ENCODE results near the gene B9D1. TPM values are rescaled to one million over a fixed set of nuclear protein-coding genes. Genes with fewer than 3 reads are reported as not detected.

The B9D1 gene
- polyA plus RNA-seq, 1 of the 3 experiments (the other 2 are of a cell fraction), result 81.6 TPM

DNA sequence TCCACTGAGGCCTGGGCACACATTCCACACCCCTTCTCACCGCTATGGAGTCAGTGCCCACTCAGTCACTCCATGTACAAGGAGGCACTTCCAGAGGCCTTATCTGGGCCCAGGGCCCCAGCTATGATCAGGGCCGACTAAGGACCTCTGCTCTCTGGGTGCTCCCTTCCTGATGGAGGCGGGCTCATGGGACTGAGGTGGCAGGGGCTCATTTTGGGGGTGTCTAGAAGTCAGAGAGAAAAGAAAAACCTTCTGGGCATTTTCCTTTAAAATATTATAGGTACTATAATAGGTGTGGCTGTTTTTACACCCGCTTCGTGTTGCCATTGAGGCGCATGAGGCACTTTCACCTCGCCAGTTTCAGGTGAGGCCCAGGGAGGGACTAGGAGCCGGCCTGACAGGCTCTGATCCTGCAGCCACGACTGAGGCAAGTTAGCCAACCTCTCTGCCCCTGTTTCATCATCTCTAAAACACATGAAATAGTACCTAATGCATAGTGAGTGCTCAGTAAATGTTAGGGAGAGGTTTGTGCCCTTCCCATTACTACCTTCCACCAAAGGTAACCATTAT is 14.4 kb downstream of the B9D1 start:
- Histone ChIP-seq H3K36me3 (replicated peaks in 1 of 2; ENCODE audit: control insufficient read depth in 1 of 2, insufficient read depth in 2 of 2, low read length in 1 of 2) (peaks cover 0 to 6% of the 10 kb centered on the region in 2 experiments), H3K4me3 (ENCODE audit: low read depth in 2 of 2, low read length in 1 of 2) (no peak overlapping the region), H3K9me2 (no peaks in the 10 kb centered on the region), H2AFZ (ENCODE audit: low read depth) (no peak overlapping the region), H3K9me3 (no peaks in the 10 kb centered on the region), H3F3A (replicated peaks; ENCODE audit: insufficient read depth) (peaks cover 31% of the 10 kb centered on the region), H4K20me1 (ENCODE audit: insufficient read depth) (no peaks in the 10 kb centered on the region), H3K27me3 (ENCODE audit: insufficient read depth) (no peaks in the 10 kb centered on the region), H3K9ac (no peak overlapping the region), H3K4me2 (peak overlapping the region; percentile 35; the same call in 1 of the 2 replicates), H3K27ac (ENCODE audit: low read depth in 2 of 2, low read length in 1 of 2) (peak overlapping the region in 1 of 2 experiments; percentile 90; a peak in 2 of 4 replicates), H3K4me1 (ENCODE audit: control insufficient read depth in 1 of 2, insufficient read depth in 2 of 2, low read depth in 1 of 2, low read length in 1 of 2) (peaks cover 6 to 20% of the 10 kb centered on the region in 2 experiments; a peak in 3 of 4 replicates), H3K79me2 (ENCODE audit: insufficient read depth) (no peaks in the 10 kb centered on the region)
- CTCF ChIA-PET, result no interaction called here
- TF ChIP-seq MEF2A (IDR thresholded peaks at IDR 0.05; ENCODE audit: borderline replicate concordance, low read depth) (no peak), TCF12 (IDR thresholded peaks at IDR 0.05) (no peak), GABPA (IDR thresholded peaks at IDR 0.05; ENCODE audit: low read depth) (no peak), NRF1 (IDR thresholded peaks at IDR 0.05; ENCODE audit: low read depth, low read length) (no peak), EZH2phosphoT487 (IDR thresholded peaks at IDR 0.05; ENCODE audit: borderline replicate concordance, low read depth) (no peak), FOXJ3 (CRISPR knock-in tag; IDR thresholded peaks at IDR 0.05) (no peak), TAF1 (IDR thresholded peaks at IDR 0.05; ENCODE audit: borderline replicate concordance, low read depth, low read length) (no peak), IRF3 (IDR thresholded peaks at IDR 0.05; ENCODE audit: low read depth, low read length) (no peak), CHD2 (IDR thresholded peaks at IDR 0.05; ENCODE audit: low read length, partially characterized antibody) (no peak), GATA2 (CRISPR knock-in tag; IDR thresholded peaks at IDR 0.05) (no peak), POLR2AphosphoS5 (IDR thresholded peaks at IDR 0.05; ENCODE audit: low read depth, low read length) (no peak), RXRA (IDR thresholded peaks at IDR 0.05; ENCODE audit: borderline replicate concordance, low read depth) (no peak), ELF1 (IDR thresholded peaks at IDR 0.05) (no peak), RCOR1 (IDR thresholded peaks at IDR 0.05; ENCODE audit: low read length) (no peak), TEAD4 (IDR thresholded peaks at IDR 0.05; ENCODE audit: borderline replicate concordance, insufficient read depth) (no peak), SMC3 (IDR thresholded peaks at IDR 0.05; ENCODE audit: low read depth, low read length) (no peak)
- TF ChIP-seq, protein P1, sequence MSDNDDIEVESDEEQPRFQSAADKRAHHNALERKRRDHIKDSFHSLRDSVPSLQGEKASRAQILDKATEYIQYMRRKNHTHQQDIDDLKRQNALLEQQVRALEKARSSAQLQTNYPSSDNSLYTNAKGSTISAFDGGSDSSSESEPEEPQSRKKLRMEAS (IDR thresholded peaks at IDR 0.05; ENCODE audit: low read depth), result no peak
- TF ChIP-seq, protein P2, sequence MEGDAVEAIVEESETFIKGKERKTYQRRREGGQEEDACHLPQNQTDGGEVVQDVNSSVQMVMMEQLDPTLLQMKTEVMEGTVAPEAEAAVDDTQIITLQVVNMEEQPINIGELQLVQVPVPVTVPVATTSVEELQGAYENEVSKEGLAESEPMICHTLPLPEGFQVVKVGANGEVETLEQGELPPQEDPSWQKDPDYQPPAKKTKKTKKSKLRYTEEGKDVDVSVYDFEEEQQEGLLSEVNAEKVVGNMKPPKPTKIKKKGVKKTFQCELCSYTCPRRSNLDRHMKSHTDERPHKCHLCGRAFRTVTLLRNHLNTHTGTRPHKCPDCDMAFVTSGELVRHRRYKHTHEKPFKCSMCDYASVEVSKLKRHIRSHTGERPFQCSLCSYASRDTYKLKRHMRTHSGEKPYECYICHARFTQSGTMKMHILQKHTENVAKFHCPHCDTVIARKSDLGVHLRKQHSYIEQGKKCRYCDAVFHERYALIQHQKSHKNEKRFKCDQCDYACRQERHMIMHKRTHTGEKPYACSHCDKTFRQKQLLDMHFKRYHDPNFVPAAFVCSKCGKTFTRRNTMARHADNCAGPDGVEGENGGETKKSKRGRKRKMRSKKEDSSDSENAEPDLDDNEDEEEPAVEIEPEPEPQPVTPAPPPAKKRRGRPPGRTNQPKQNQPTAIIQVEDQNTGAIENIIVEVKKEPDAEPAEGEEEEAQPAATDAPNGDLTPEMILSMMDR (IDR thresholded peaks at IDR 0.05), result no peak
- TF ChIP-seq, protein P3, sequence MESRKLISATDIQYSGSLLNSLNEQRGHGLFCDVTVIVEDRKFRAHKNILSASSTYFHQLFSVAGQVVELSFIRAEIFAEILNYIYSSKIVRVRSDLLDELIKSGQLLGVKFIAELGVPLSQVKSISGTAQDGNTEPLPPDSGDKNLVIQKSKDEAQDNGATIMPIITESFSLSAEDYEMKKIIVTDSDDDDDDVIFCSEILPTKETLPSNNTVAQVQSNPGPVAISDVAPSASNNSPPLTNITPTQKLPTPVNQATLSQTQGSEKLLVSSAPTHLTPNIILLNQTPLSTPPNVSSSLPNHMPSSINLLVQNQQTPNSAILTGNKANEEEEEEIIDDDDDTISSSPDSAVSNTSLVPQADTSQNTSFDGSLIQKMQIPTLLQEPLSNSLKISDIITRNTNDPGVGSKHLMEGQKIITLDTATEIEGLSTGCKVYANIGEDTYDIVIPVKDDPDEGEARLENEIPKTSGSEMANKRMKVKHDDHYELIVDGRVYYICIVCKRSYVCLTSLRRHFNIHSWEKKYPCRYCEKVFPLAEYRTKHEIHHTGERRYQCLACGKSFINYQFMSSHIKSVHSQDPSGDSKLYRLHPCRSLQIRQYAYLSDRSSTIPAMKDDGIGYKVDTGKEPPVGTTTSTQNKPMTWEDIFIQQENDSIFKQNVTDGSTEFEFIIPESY (IDR thresholded peaks at IDR 0.05; ENCODE audit: borderline replicate concordance, low read depth), result no peak
- TF ChIP-seq, protein P4, sequence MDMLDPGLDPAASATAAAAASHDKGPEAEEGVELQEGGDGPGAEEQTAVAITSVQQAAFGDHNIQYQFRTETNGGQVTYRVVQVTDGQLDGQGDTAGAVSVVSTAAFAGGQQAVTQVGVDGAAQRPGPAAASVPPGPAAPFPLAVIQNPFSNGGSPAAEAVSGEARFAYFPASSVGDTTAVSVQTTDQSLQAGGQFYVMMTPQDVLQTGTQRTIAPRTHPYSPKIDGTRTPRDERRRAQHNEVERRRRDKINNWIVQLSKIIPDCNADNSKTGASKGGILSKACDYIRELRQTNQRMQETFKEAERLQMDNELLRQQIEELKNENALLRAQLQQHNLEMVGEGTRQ (IDR thresholded peaks at IDR 0.05; ENCODE audit: borderline replicate concordance, low read depth, low read length), result no peak
- DNase-seq, result no peak
- POLR2A ChIA-PET, result no interaction called here
- WGBS (ENCODE audit: low lambda C conversion rate), result 98% methylated on average over 9 of the region's 9 CpGs

Data from SK-N-SH (cell line).